ENCODE data around the gene MAOA. TPM values are rescaled to one million over a fixed set of nuclear protein-coding genes. Genes with fewer than 3 reads are reported as not detected.
"Not testable (repeated sequence)": the region's sequence is repeated elsewhere in the genome, so short reads cannot be mapped to it uniquely, and the experiment has no call there.

MAOA gene
- total and polyA plus RNA-seq, 9 of the 15 experiments (the other 6 are each of a cell fraction or from before 2014, with no cell fraction given) = 0.68 to 2.7 (median 1.9) TPM

DNA sequence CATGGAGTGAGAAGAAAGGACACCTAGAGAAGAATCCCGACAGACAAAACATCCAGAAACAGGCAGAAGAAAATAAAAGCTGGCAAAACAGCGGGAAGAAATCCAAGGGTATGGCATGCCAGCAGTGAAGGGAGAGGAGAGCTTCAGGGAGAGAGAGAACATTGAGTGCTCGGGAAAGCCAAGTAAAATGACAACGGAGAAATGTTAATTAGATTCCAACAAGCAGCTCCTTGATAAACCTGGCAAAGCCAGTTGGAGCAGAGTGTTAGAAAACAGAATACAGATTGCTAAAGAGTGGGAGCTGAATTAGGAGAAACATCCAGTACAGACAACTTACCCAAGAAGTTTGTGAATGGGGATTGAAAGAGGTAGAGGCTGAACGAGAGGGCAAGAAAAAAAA is 40.4 kb upstream of the MAOA start:
- DNase-seq (ENCODE audit: extremely low read depth in 1 of 4, low spot score in 3 of 4) = no peak
- Histone ChIP-seq H4K20me1 (replicated peaks; ENCODE audit: control insufficient read depth, insufficient read depth, low read length) (no peaks in the 10 kb centered on the region), H2AFZ (ENCODE audit: low read depth, low read length) (no peak overlapping the region), H3K4me3 (no peak overlapping the region), H3K4me1 (replicated peaks in 1 of 2; ENCODE audit: control insufficient read depth in 2 of 2, insufficient read depth in 2 of 2, low read length in 2 of 2) (no peaks in the 10 kb centered on the region), H3K4me2 (ENCODE audit: insufficient read depth, low read length) (no peak overlapping the region), H3K9me1 (ENCODE audit: control insufficient read depth, insufficient read depth, low read length) (no peaks in the 10 kb centered on the region), H3K36me3 (ENCODE audit: control insufficient read depth, insufficient read depth, low read length) (no peaks in the 10 kb centered on the region), H3K27me3 (ENCODE audit: control insufficient read depth in 2 of 2, insufficient read depth in 2 of 2, low read length in 2 of 2) (no peaks in the 10 kb centered on the region), H3K79me2 (ENCODE audit: control insufficient read depth, insufficient read depth, low read length) (no peaks in the 10 kb centered on the region), H3K27ac (ENCODE audit: extremely low read depth, low read depth, low read length) (no peak overlapping the region), H3K9ac (ENCODE audit: insufficient read depth in 1 of 2, low read depth in 2 of 2, low read length in 2 of 2) (no peak overlapping the region), H3K9me3 (replicated peaks; ENCODE audit: control insufficient read depth, insufficient read depth, low read depth, low read length) (no peaks in the 10 kb centered on the region)
- no TSS peak for BruUV-seq (replicated peaks)
- FAIRE-seq = no peak
- in situ Hi-C loops (cut with MboI) = no loop called here
- ATAC-seq = no peak
- WGBS (ENCODE audit: insufficient coverage, low coverage, missing lambda C conversion rate) = 7% methylated on average over 4 of the region's 5 CpGs
- intact Hi-C loops (cut with micrococcal nuclease) = no loop called here
- ChIA-PET POLR2A (no interaction called here), CTCF (ENCODE audit: low intra/inter-chr PET ratio) (no interaction called here)
- TF ChIP-seq PKNOX1 (IDR thresholded peaks at IDR 0.05) (no peak), SREBF2 (CRISPR knock-in tag; IDR thresholded peaks at IDR 0.05) (no peak), XRCC4 (IDR thresholded peaks at IDR 0.05; ENCODE audit: extremely low read depth, insufficient read depth, insufficient read length) (no peak)

- Histone ChIP-seq H3K9me1 (ENCODE audit: control insufficient read depth, insufficient read depth, low read length) (no peaks in the 10 kb centered on the region), H3K4me2 (ENCODE audit: insufficient read depth, low read length) (no peak overlapping the region), H3K9ac (ENCODE audit: insufficient read depth in 1 of 2, low read depth in 2 of 2, low read length in 2 of 2) (no peak overlapping the region), H3K79me2 (ENCODE audit: control insufficient read depth, insufficient read depth, low read length) (no peaks in the 10 kb centered on the region), H3K9me3 (replicated peaks; ENCODE audit: control insufficient read depth, insufficient read depth, low read depth, low read length) (no peaks in the 10 kb centered on the region), H3K4me3 (no peak overlapping the region), H3K4me1 (replicated peaks in 1 of 2; ENCODE audit: control insufficient read depth in 2 of 2, insufficient read depth in 2 of 2, low read length in 2 of 2) (no peaks in the 10 kb centered on the region), H3K36me3 (ENCODE audit: control insufficient read depth, insufficient read depth, low read length) (no peaks in the 10 kb centered on the region), H2AFZ (ENCODE audit: low read depth, low read length) (no peak overlapping the region), H4K20me1 (replicated peaks; ENCODE audit: control insufficient read depth, insufficient read depth, low read length) (no peaks in the 10 kb centered on the region), H3K27me3 (ENCODE audit: control insufficient read depth in 2 of 2, insufficient read depth in 2 of 2, low read length in 2 of 2) (no peaks in the 10 kb centered on the region), H3K27ac (ENCODE audit: extremely low read depth, low read depth, low read length) (no peak overlapping the region)
- no TSS peak for BruUV-seq (replicated peaks)
- WGBS (ENCODE audit: insufficient coverage, low coverage, missing lambda C conversion rate) = 0% methylated on average over 2 of the region's 3 CpGs
- DNase-seq (ENCODE audit: extremely low read depth in 1 of 4, low spot score in 3 of 4) (no peak), FAIRE-seq (no peak), ATAC-seq (no peak)
- ChIA-PET POLR2A (no interaction called here), CTCF (ENCODE audit: low intra/inter-chr PET ratio) (no interaction called here)
- intact Hi-C loops (cut with micrococcal nuclease) (no loop called here), in situ Hi-C loops (cut with MboI) (no loop called here)
- TF ChIP-seq ZNF512 (tag; IDR thresholded peaks at IDR 0.05) (peak; percentile 84), HMGN3 (IDR thresholded peaks at IDR 0.05; ENCODE audit: borderline replicate concordance, extremely low read depth, insufficient read length, low read depth, low read length) (no peak)
Measured at GRCh38 chrX:43618366-43619205, 37.5 kb upstream of the MAOA start.

DNA sequence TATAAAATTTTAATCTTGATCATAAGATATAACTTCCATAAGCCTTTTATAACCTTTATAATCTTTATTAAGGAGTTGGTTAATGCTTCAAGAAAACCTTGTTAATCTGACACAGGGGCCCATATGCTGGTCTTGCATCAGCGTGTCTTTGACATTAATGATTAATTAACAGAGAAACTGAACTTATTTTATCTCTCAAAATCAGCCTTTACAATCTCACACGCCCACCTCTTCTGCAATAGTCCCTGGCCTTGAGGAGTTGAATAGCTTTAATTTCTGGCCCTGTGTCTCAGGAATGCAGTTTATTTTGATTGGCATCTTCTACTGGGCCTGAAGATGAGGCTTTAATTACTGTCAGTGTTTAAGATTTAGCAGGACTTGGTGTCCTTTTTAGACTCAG is 36.2 kb upstream of the MAOA start:
- intact Hi-C loops (cut with micrococcal nuclease); H3K4me3 ChIP-seq; H3K79me2 ChIP-seq (ENCODE audit: control insufficient read depth, insufficient read depth, low read length); H3K4me2 ChIP-seq (ENCODE audit: insufficient read depth, low read length); in situ Hi-C loops (cut with MboI); H3K4me1 ChIP-seq (replicated peaks in 1 of 2; ENCODE audit: control insufficient read depth in 2 of 2, insufficient read depth in 2 of 2, low read length in 2 of 2); DNase-seq (ENCODE audit: extremely low read depth in 1 of 4, low spot score in 3 of 4); H3K9me1 ChIP-seq (ENCODE audit: control insufficient read depth, insufficient read depth, low read length); H3K9ac ChIP-seq (ENCODE audit: insufficient read depth in 1 of 2, low read depth in 2 of 2, low read length in 2 of 2); FAIRE-seq; POLR2A ChIA-PET; H2AFZ ChIP-seq (ENCODE audit: low read depth, low read length); BruUV-seq (replicated peaks); H3K9me3 ChIP-seq (replicated peaks; ENCODE audit: control insufficient read depth, insufficient read depth, low read depth, low read length); ATAC-seq; CTCF ChIA-PET (ENCODE audit: low intra/inter-chr PET ratio); H3K27ac ChIP-seq (ENCODE audit: extremely low read depth, low read depth, low read length); H4K20me1 ChIP-seq (replicated peaks; ENCODE audit: control insufficient read depth, insufficient read depth, low read length); H3K27me3 ChIP-seq (ENCODE audit: control insufficient read depth in 2 of 2, insufficient read depth in 2 of 2, low read length in 2 of 2); H3K36me3 ChIP-seq (ENCODE audit: control insufficient read depth, insufficient read depth, low read length): not testable (repeated sequence)
- WGBS (ENCODE audit: insufficient coverage, low coverage, missing lambda C conversion rate) = 29% methylated on average over 2 of the region's 2 CpGs
